HCT116 (cell line): Measurements from ENCODE around the gene TBC1D2B. TPM values are rescaled to one million over a fixed set of nuclear protein-coding genes. Genes with fewer than 3 reads are reported as not detected.

Experiments used
- ATAC-seq: fragments of 200-7000 bp; cut with Tn5 transposase; 2 replicates; pipeline ENCODE4 v1.9.1; 2020; ENCODE audit warnings: mild to moderate bottlenecking, moderate library complexity
- BruUV-seq: library from RNA; stranded (reverse); fragments of 400-500 nt; replicated peaks from 2 replicates; lab custom pipeline; 2021; lab: Mats Ljungman, UMichigan
- CTCF ChIA-PET: fragments of 300-600 bp; sonication (Branson Sonifier 250); formaldehyde crosslinking; loops from one replicate; lab custom pipeline; 2021; ENCODE audit warnings: antibody characterized with exemption; lab: Charles Lee
- POLR2A ChIA-PET: fragments of 300-600, 350-600 bp; sonication (Branson Sonifier 250); formaldehyde crosslinking; loops from one replicate; lab custom pipeline; 2021; ENCODE audit warnings: antibody characterized with exemption; lab: Charles Lee
- RAD21 ChIA-PET, 2 experiments: fragments of 300-600 bp; sonication (Branson Sonifier 250); formaldehyde crosslinking; loops; one replicate each; lab custom pipeline; 2023; ENCODE audit warnings: low total read pairs in 2 of 2; ENCODE audit not compliant: uncharacterized antibody in 2 of 2, unreplicated experiment in 2 of 2, low non-redundant PET in 1 of 2; lab: Charles Lee
- DNase-seq: peaks from one replicate; pipeline ENCODE4 v3.0.0-alpha.2; 2010; ENCODE audit warnings: low read depth, low spot score
- H2AFZ ChIP-seq: fragments of 200-600 bp; shearing (Covaris generic), sonication (generic); 2 replicates; pipeline ENCODE4 v1.6.1; 2017; ENCODE audit warnings: low read depth, mixed run types, mixed read lengths, antibody characterized with exemption, low read length; ENCODE audit not compliant: poor library complexity, severe bottlenecking
- H3K27ac ChIP-seq: 2 replicates; pipeline ENCODE4 v1.5.1; 2012; ENCODE audit warnings: low read depth, low read length
- H3K27me3 ChIP-seq: fragments of 200-600 bp; sonication (generic); 2 replicates; pipeline ENCODE4 v1.6.1; 2016; ENCODE audit warnings: mixed run types, low read length, mixed read lengths; ENCODE audit not compliant: insufficient read depth
- H3K36me3 ChIP-seq, 2 experiments: fragments of 200-500 bp in 1 of 2; fragments of 200-600 bp in 1 of 2; sonication (Bioruptor generic) in 1 of 2; sonication (generic) in 1 of 2; 2 replicates each; pipeline versions ENCODE4 v1.5.1 to v1.6.1; 2014 to 2016; ENCODE audit warnings: low read length in 2 of 2, inconsistent platforms in 1 of 2, mixed read lengths in 1 of 2, mixed run types in 1 of 2; ENCODE audit not compliant: insufficient read depth in 2 of 2, control insufficient read depth in 1 of 2
- H3K4me1 ChIP-seq, 2 experiments: fragments of 200-600 bp in 1 of 2; sonication (generic) in 1 of 2; 2 replicates each; pipeline versions ENCODE4 v1.5.1 to v1.6.1; 2012 to 2017; ENCODE audit warnings: low read length in 2 of 2, inconsistent platforms in 1 of 2, mild to moderate bottlenecking in 1 of 2, mixed read lengths in 1 of 2, mixed run types in 1 of 2, moderate library complexity in 1 of 2; ENCODE audit not compliant: insufficient read depth in 2 of 2, control insufficient read depth in 1 of 2
- H3K4me2 ChIP-seq: fragments of 200-600 bp; sonication (generic); 2 replicates; pipeline ENCODE4 v1.6.1; 2017; ENCODE audit warnings: mixed run types, low read length, mixed read lengths
- H3K4me3 ChIP-seq, 2 experiments: fragments of 200-600 bp in 1 of 2; sonication (generic) in 1 of 2; replicated peaks in 1 of 2; 2 replicates each; pipeline ENCODE4 v1.5.1; 2011 to 2016; ENCODE audit warnings: low read length in 2 of 2, control low read depth in 1 of 2, low read depth in 1 of 2, mild to moderate bottlenecking in 1 of 2, mixed read lengths in 1 of 2, mixed run types in 1 of 2
- H3K79me2 ChIP-seq: fragments of 200-600 bp; sonication (generic); 2 replicates; pipeline ENCODE4 v1.6.1; 2017; ENCODE audit warnings: mild to moderate bottlenecking, mixed run types, low read length, moderate library complexity, mixed read lengths; ENCODE audit not compliant: insufficient read depth
- H3K9ac ChIP-seq: fragments of 200-600 bp; sonication (generic); 2 replicates; pipeline ENCODE4 v1.6.1; 2016; ENCODE audit warnings: low read length, mixed read lengths
- H3K9me2 ChIP-seq: fragments of 200-600 bp; sonication (generic), shearing (Covaris generic); 2 replicates; pipeline ENCODE4 v1.6.1; 2017; ENCODE audit warnings: mixed run types, mild to moderate bottlenecking, moderate library complexity; ENCODE audit not compliant: insufficient read depth
- H3K9me3 ChIP-seq, 2 experiments: fragments of 200-500 bp in 1 of 2; fragments of 200-600 bp in 1 of 2; sonication (Bioruptor generic) in 1 of 2; sonication (generic) in 1 of 2; 2 replicates each; pipeline ENCODE4 v1.6.1; 2014 to 2017; ENCODE audit warnings: low read length in 2 of 2, mixed read lengths in 2 of 2, inconsistent platforms in 1 of 2, low read depth in 1 of 2, mild to moderate bottlenecking in 1 of 2, mixed run types in 1 of 2, moderate library complexity in 1 of 2; ENCODE audit not compliant: control insufficient read depth in 1 of 2, insufficient read depth in 1 of 2
- H4K20me1 ChIP-seq: fragments of 200-600 bp; sonication (generic), shearing (Covaris generic); 2 replicates; pipeline ENCODE4 v1.6.1; 2017; ENCODE audit warnings: mixed run types, mild to moderate bottlenecking, moderate library complexity; ENCODE audit not compliant: insufficient read depth
- ATF3 ChIP-seq: IDR thresholded peaks from 2 replicates; pipeline ENCODE4 v1.6.1; 2012
- CEBPB ChIP-seq: IDR thresholded peaks from 2 replicates; pipeline ENCODE4 v1.6.1; 2012; ENCODE audit warnings: low read depth
- EGR1 ChIP-seq: IDR thresholded peaks from 2 replicates; pipeline ENCODE4 v1.6.1; 2012; ENCODE audit warnings: low read depth
- ELF1 ChIP-seq: IDR thresholded peaks from 2 replicates; pipeline ENCODE4 v1.6.1; 2012; ENCODE audit warnings: low read depth, borderline replicate concordance
- EZH2 ChIP-seq: fragments of 200-600 bp; sonication (generic); IDR thresholded peaks from 2 replicates; pipeline ENCODE4 v1.6.1; 2017; ENCODE audit warnings: antibody characterized with exemption, mixed run types
- EZH2phosphoT487 ChIP-seq: fragments of 200-600 bp; IDR thresholded peaks from 2 replicates; pipeline ENCODE4 v1.6.1; 2018; ENCODE audit warnings: antibody characterized with exemption, borderline replicate concordance
- JUND ChIP-seq: IDR thresholded peaks from 2 replicates; pipeline ENCODE4 v1.6.1; 2012
- POLR2A ChIP-seq: IDR thresholded peaks from 2 replicates; pipeline ENCODE4 v1.7.0; 2011; ENCODE audit warnings: borderline replicate concordance; ENCODE audit not compliant: insufficient read depth, insufficient read length; ENCODE audit errors: extremely low read depth
- POLR2AphosphoS5 ChIP-seq: IDR thresholded peaks from 2 replicates; pipeline ENCODE4 v1.6.1; 2011; ENCODE audit warnings: mild to moderate bottlenecking, low read depth, low read length, moderate library complexity
- RAD21 ChIP-seq: IDR thresholded peaks from 2 replicates; pipeline ENCODE4 v1.6.1; 2012; ENCODE audit warnings: low read depth, mild to moderate bottlenecking
- REST ChIP-seq: IDR thresholded peaks from 2 replicates; pipeline ENCODE4 v1.6.1; 2012; ENCODE audit warnings: low read depth
- SIN3A ChIP-seq: IDR thresholded peaks from 2 replicates; pipeline ENCODE4 v1.6.1; 2012; ENCODE audit warnings: low read depth
- SRF ChIP-seq: IDR thresholded peaks from 2 replicates; pipeline ENCODE4 v1.6.1; 2012; ENCODE audit warnings: low read depth
- TCF7L2 ChIP-seq: IDR thresholded peaks from 2 replicates; pipeline ENCODE4 v1.7.0; 2011; ENCODE audit warnings: borderline replicate concordance, inconsistent platforms; ENCODE audit not compliant: insufficient read depth, insufficient read length; ENCODE audit errors: extremely low read depth
- YY1 ChIP-seq: IDR thresholded peaks from 2 replicates; pipeline ENCODE4 v1.6.1; 2011; ENCODE audit warnings: low read length, low read depth, moderate library complexity, mild to moderate bottlenecking; ENCODE audit not compliant: insufficient replicate concordance; ENCODE audit errors: extremely low read depth
- ZFX ChIP-seq: fragments of 450-650 bp; IDR thresholded peaks from 2 replicates; pipeline ENCODE4 v1.6.1; 2017
- ZNF274 ChIP-seq: fragments of 200-500 bp; sonication (Bioruptor generic); IDR thresholded peaks from 2 replicates; pipeline ENCODE4 v1.6.1; 2014; ENCODE audit warnings: mild to moderate bottlenecking, low read depth, low read length, inconsistent platforms
- intact Hi-C: fragments of 100-400 bp; cut with micrococcal nuclease; formaldehyde crosslinking; loops from 2 replicates; pipeline ENCODE4 v1.10.0; 2022
- total RNA-seq: library from RNA; stranded (reverse); gene quantifications from one replicate; pipeline ENCODE4 v1.2.1, GENCODE V29; 2021; ENCODE audit not compliant: unreplicated experiment
- TF ChIP-seq, protein P1 (sequence below): IDR thresholded peaks from 2 replicates; pipeline ENCODE4 v1.6.1; 2012
- TF ChIP-seq, protein P2 (sequence below), 3 experiments: fragments of 200-600 bp in 1 of 3; sonication (generic) in 1 of 3; IDR thresholded peaks in 2 of 3; conservative IDR thresholded peaks in 1 of 3; 2 replicates each; pipeline ENCODE4 v1.5.1; 2012 to 2017; ENCODE audit warnings: low read depth in 2 of 3, low read length in 2 of 3, antibody characterized with exemption in 1 of 3, borderline replicate concordance in 1 of 3, control low read depth in 1 of 3, mild to moderate bottlenecking in 1 of 3, mixed read lengths in 1 of 3, mixed run types in 1 of 3, moderate library complexity in 1 of 3; ENCODE audit not compliant: insufficient read depth in 1 of 3
- TF ChIP-seq, protein P3 (sequence below): IDR thresholded peaks from 2 replicates; pipeline ENCODE4 v1.6.1; 2011; ENCODE audit warnings: mild to moderate bottlenecking, low read length, moderate library complexity; ENCODE audit not compliant: insufficient replicate concordance; ENCODE audit errors: extremely low read depth

Gene TBC1D2B
- total RNA-seq, 1 experiment from 2014 or later = 16.6 TPM

- ChIA-PET POLR2A (no interaction called here), CTCF (no interaction called here), RAD21 (no interaction called here)
- Histone ChIP-seq H3K4me2 (no peak overlapping the region), H3K79me2 (no peaks in the 10 kb centered on the region), H3K27ac (no peak overlapping the region), H3K9me2 (no peaks in the 10 kb centered on the region), H3K4me3 (no peak overlapping the region), H2AFZ (no peak overlapping the region), H4K20me1 (no peaks in the 10 kb centered on the region), H3K36me3 (no peaks in the 10 kb centered on the region), H3K9ac (no peak overlapping the region), H3K9me3 (no peaks in the 10 kb centered on the region), H3K4me1 (0 out of 4 replicates have a peak, but pooled peaks cover 0 to 5% of the 10 kb centered on the region in 2 experiments), H3K27me3 (no peaks in the 10 kb centered on the region)
- intact Hi-C loops = no loop called here
- TF ChIP-seq, protein P1, sequence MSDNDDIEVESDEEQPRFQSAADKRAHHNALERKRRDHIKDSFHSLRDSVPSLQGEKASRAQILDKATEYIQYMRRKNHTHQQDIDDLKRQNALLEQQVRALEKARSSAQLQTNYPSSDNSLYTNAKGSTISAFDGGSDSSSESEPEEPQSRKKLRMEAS = no peak
- TF ChIP-seq SIN3A (no peak), ZNF274 (no peak), CEBPB (no peak), YY1 (no peak), ELF1 (no peak), TCF7L2 (no peak), EZH2phosphoT487 (no peak), EZH2 (no peak), POLR2AphosphoS5 (no peak), ZFX (no peak), RAD21 (no peak), JUND (no peak), ATF3 (no peak), REST (no peak), EGR1 (no peak), POLR2A (no peak), SRF (no peak)
- TF ChIP-seq, protein P2, sequence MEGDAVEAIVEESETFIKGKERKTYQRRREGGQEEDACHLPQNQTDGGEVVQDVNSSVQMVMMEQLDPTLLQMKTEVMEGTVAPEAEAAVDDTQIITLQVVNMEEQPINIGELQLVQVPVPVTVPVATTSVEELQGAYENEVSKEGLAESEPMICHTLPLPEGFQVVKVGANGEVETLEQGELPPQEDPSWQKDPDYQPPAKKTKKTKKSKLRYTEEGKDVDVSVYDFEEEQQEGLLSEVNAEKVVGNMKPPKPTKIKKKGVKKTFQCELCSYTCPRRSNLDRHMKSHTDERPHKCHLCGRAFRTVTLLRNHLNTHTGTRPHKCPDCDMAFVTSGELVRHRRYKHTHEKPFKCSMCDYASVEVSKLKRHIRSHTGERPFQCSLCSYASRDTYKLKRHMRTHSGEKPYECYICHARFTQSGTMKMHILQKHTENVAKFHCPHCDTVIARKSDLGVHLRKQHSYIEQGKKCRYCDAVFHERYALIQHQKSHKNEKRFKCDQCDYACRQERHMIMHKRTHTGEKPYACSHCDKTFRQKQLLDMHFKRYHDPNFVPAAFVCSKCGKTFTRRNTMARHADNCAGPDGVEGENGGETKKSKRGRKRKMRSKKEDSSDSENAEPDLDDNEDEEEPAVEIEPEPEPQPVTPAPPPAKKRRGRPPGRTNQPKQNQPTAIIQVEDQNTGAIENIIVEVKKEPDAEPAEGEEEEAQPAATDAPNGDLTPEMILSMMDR (IDR thresholded peaks at IDR 0.05 in 2 of 3, conservative IDR thresholded peaks at IDR 0.05 in 1 of 3; ENCODE audit: borderline replicate concordance in 1 of 3, insufficient read depth in 1 of 3, low read depth in 2 of 3, low read length in 2 of 3) = no peak
- TF ChIP-seq, protein P3, sequence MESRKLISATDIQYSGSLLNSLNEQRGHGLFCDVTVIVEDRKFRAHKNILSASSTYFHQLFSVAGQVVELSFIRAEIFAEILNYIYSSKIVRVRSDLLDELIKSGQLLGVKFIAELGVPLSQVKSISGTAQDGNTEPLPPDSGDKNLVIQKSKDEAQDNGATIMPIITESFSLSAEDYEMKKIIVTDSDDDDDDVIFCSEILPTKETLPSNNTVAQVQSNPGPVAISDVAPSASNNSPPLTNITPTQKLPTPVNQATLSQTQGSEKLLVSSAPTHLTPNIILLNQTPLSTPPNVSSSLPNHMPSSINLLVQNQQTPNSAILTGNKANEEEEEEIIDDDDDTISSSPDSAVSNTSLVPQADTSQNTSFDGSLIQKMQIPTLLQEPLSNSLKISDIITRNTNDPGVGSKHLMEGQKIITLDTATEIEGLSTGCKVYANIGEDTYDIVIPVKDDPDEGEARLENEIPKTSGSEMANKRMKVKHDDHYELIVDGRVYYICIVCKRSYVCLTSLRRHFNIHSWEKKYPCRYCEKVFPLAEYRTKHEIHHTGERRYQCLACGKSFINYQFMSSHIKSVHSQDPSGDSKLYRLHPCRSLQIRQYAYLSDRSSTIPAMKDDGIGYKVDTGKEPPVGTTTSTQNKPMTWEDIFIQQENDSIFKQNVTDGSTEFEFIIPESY = no peak
- no TSS peak for BruUV-seq
- ATAC-seq (no peak), DNase-seq (no peak)
These were observed 26.1 kb upstream of the TBC1D2B start for GRCh38 chr15:78103406-78104118.
